Esophagus muscularis mucosa (tissue), 4 donors: Measurements from ENCODE around the gene OGDH. TPM values are rescaled to one million over a fixed set of nuclear protein-coding genes. Genes with fewer than 3 reads are reported as not detected.

ENCODE experiments used
- DNase-seq: peaks from one replicate; pipeline ENCODE4 v3.0.0-alpha.2; 2017; ENCODE audit errors: extremely low spot score
- H3K27ac ChIP-seq, 4 donors: fragments of 200-600 bp; sonication (generic); replicated peaks in 1 of 4; 1 replicate in 3 of 4; 2 replicates in 1 of 4; pipeline ENCODE4 v1.5.1; 2016 to 2019; ENCODE audit warnings: mild to moderate bottlenecking in 1 of 4
- H3K27me3 ChIP-seq, 4 donors: fragments of 200-600 bp; sonication (generic); one replicate each; pipeline versions ENCODE4 v1.5.1 to v1.6.0; 2016 to 2019
- H3K36me3 ChIP-seq, 4 donors: fragments of 200-600 bp; sonication (generic); one replicate each; pipeline ENCODE4 v1.5.1; 2016 to 2019
- H3K4me1 ChIP-seq, 4 donors: fragments of 200-600 bp; sonication (generic); one replicate each; pipeline ENCODE4 v1.5.1; 2016 to 2019
- H3K4me3 ChIP-seq, 4 donors: fragments of 200-600 bp; sonication (generic); 1 replicate in 2 of 4; 2 replicates in 2 of 4; pipeline ENCODE4 v1.5.1; 2016 to 2019; ENCODE audit warnings: mild to moderate bottlenecking in 4 of 4, moderate library complexity in 1 of 4
- H3K9me3 ChIP-seq, 4 donors: fragments of 200-600 bp; sonication (generic); 1 replicate in 3 of 4; 2 replicates in 1 of 4; pipeline ENCODE4 v1.5.1; 2016 to 2019
- EP300 ChIP-seq: sonication (generic); formaldehyde crosslinking; IDR thresholded peaks from one replicate; pipeline ENCODE4 v1.6.1; 2017; ENCODE audit warnings: antibody characterized with exemption
- POLR2A ChIP-seq: fragments of 450-650 bp; IDR thresholded peaks from one replicate; pipeline ENCODE4 v1.6.1; 2017; ENCODE audit warnings: antibody characterized with exemption, moderate library complexity, mild to moderate bottlenecking, low read depth
- POLR2AphosphoS5 ChIP-seq, 2 donors: sonication (generic); formaldehyde crosslinking; IDR thresholded peaks; one replicate each; pipeline ENCODE4 v1.6.1; 2017; ENCODE audit warnings: antibody characterized with exemption in 2 of 2
- WGBS: methylation state at CpG from one replicate; pipeline ENCODE4 v1.1.5; 2018; 5-methylcytosine and 5-hydroxymethylcytosine counted together
- intact Hi-C: fragments of 100-400 bp; cut with DNase I; formaldehyde crosslinking; loops from one replicate; pipeline ENCODE4 v1.15.1; 2023
- total RNA-seq, 4 donors: library from RNA; depleted of rRNA; stranded (reverse); fragments of >200 nt; gene quantifications; one replicate each; pipeline versions ENCODE4 v1.1.0 to v1.2.1, GENCODE V29; 2016
- TF ChIP-seq, protein P1 (sequence below), 3 experiments: fragments of 200-600 bp in 2 of 3; fragments of 450-650 bp in 1 of 3; sonication (generic) in 2 of 3; IDR thresholded peaks; one replicate each; pipeline ENCODE4 v1.5.1; 2017 to 2019; ENCODE audit warnings: antibody characterized with exemption in 3 of 3, mild to moderate bottlenecking in 2 of 3, moderate library complexity in 1 of 3

OGDH gene
- total RNA-seq, 4 donors from 2014 or later: 135 to 184 (median 145) TPM

DNA sequence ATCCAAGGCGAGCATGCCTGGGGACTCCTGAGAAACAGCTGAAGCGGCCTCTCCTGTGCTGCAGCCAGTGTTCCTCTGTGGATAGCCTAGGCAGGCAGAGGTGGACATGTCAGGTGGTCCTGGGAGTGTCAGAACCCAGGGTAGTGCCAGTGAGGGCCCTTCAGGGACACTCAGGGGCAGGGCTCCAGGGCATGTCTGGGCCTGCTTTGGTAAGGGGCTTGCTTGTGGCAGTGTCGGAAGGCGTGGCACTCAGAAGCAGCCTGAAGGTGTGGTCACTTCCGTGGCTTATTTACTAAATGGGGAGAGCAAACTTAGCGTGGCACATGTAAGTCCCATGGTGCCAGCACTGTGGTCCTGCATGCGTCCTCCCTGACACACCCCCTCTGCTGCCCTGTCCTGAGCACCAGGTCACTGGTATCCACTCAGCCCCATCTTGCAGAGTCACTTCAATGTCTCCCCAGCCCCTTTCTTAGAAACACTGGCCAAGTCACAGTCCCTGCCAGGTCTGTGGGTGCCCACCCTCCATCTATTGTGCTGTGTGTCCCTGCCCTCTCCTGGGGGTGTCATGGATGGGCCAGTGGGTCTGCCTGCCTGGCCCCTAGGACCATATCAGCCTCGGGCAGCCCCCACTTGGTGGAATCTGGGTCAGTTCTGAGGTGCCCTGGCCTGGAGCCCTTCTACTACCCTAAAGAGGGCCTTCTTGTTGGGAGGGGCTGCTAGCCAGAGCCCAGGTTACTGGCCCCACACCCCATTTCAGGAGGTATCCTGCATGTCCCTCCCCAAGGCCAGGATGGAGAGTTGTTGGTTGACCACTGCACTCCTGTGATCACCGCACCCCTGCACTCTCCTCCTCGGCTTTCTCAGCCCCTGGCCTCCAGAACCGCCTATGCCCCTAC is 148.6 kb downstream of the OGDH start:
- peaks cover 9 to 42% (median 33%) of the 10 kb centered on the region in 4 donors for H3K36me3 ChIP-seq
- DNase-seq: no peak
- no peaks in the 10 kb centered on the region for H3K27me3 ChIP-seq
- peak overlapping the region; percentile 44 to 61 (median 54) for H3K27ac ChIP-seq
- WGBS: 90% methylated on average over 8 of the region's 11 CpGs
- TF ChIP-seq POLR2AphosphoS5 (IDR thresholded peaks at IDR 0.05): no peak
- TF ChIP-seq POLR2A: no peak
- TF ChIP-seq, protein P1, sequence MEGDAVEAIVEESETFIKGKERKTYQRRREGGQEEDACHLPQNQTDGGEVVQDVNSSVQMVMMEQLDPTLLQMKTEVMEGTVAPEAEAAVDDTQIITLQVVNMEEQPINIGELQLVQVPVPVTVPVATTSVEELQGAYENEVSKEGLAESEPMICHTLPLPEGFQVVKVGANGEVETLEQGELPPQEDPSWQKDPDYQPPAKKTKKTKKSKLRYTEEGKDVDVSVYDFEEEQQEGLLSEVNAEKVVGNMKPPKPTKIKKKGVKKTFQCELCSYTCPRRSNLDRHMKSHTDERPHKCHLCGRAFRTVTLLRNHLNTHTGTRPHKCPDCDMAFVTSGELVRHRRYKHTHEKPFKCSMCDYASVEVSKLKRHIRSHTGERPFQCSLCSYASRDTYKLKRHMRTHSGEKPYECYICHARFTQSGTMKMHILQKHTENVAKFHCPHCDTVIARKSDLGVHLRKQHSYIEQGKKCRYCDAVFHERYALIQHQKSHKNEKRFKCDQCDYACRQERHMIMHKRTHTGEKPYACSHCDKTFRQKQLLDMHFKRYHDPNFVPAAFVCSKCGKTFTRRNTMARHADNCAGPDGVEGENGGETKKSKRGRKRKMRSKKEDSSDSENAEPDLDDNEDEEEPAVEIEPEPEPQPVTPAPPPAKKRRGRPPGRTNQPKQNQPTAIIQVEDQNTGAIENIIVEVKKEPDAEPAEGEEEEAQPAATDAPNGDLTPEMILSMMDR (IDR thresholded peaks at IDR 0.05): no peak
- no peak for TF ChIP-seq EP300
- H3K4me3 ChIP-seq: no peak overlapping the region
- intact Hi-C loops: no loop called here
- H3K4me1 ChIP-seq: peaks cover 57 to 68% (median 58%) of the 10 kb centered on the region in 4 donors
- H3K9me3 ChIP-seq: no peaks in the 10 kb centered on the region

DNA sequence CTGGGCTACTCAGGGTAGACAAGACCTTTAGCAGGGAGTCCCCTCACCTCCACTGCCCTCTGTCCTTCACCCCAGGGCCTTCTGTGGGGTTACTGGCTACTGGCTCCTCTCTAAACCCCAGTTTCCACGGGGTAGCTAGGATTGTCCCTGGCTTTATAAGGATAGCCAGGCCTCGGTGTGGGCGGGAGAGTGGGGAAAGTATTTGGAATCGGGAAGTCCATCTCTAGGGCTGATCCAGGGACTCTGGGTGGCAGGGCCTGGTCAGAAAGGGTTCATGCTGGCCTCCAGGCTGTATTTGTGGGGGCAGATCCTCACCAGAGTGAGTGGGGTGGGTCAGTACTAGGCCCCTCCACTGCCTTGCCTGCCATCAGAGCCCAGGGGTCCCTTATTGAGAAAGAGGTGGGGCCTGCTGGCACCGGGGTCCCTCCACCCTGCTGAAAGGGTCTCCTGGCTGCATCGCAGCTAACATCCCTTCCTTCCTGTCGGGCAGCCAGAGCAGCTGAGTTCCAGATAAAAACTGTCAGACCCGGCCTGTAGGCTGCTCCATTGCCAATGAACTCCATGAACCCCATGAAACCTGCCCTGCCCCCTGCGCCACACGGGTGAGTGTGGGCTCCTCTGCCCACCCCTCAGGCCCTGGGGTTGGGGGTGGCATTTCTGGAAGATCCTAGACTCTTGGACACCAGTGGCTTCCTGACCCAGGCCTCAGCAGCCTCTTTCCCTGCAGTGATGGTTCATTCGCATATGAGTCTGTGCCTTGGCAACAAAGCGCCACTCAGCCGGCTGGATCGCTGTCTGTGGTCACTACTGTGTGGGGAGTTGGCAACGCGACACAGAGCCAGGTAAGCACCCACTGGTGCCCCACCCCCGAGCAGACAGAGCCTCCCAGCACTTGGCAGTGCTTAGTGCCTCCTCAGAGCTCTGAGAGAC is 149.5 kb downstream of the OGDH start:
- TF ChIP-seq POLR2A (no peak), EP300 (no peak), POLR2AphosphoS5 (IDR thresholded peaks at IDR 0.05) (no peak)
- TF ChIP-seq, protein P1 (IDR thresholded peaks at IDR 0.05): no peak
- Histone ChIP-seq H3K36me3 (peaks cover 10 to 51% (median 42%) of the 10 kb centered on the region in 4 donors), H3K4me3 (peak overlapping the region in 1 of 4 donors; percentile 14), H3K9me3 (no peaks in the 10 kb centered on the region), H3K27ac (peak overlapping the region; percentile 44 to 61 (median 54)), H3K4me1 (peaks cover 47 to 59% (median 49%) of the 10 kb centered on the region in 4 donors), H3K27me3 (no peaks in the 10 kb centered on the region)
- 69% methylated on average over 12 of the region's 17 CpGs for WGBS
- DNase-seq: no peak
- intact Hi-C loops: no loop called here

DNA sequence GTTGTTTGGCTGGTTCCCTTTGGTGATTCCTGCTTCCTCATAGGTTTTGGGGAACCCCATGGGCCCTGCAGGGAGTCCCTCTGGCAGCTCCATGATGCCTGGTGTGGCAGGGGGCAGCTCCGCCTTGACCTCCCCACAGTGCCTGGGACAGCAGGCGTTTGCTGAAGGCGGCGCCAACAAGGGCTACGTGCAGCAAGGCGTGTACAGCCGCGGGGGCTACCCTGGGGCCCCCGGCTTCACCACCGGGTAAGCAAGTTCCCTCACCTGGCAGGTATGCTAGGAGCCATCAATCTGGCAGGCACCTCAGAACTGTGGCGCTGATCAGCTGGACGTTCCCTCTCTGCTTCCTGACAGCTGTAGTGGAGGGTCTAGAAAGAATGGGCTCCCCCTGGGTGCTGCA is 150.5 kb downstream of the OGDH start:
- no peak overlapping the region for H3K4me3 ChIP-seq
- H3K36me3 ChIP-seq: peaks cover 20 to 58% (median 52%) of the 10 kb centered on the region in 4 donors
- no peaks in the 10 kb centered on the region for H3K9me3 ChIP-seq
- 76% methylated on average over 10 of the region's 12 CpGs for WGBS
- H3K27me3 ChIP-seq: no peaks in the 10 kb centered on the region
- intact Hi-C loops: no loop called here
- no peak for DNase-seq
- no peak for TF ChIP-seq POLR2AphosphoS5 (IDR thresholded peaks at IDR 0.05)
- TF ChIP-seq POLR2A: no peak
- TF ChIP-seq, protein P1 (IDR thresholded peaks at IDR 0.05): no peak
- H3K27ac ChIP-seq: peak overlapping the region in 1 of 4 donors; percentile 61
- peaks cover 40 to 55% (median 45%) of the 10 kb centered on the region in 4 donors for H3K4me1 ChIP-seq

DNA sequence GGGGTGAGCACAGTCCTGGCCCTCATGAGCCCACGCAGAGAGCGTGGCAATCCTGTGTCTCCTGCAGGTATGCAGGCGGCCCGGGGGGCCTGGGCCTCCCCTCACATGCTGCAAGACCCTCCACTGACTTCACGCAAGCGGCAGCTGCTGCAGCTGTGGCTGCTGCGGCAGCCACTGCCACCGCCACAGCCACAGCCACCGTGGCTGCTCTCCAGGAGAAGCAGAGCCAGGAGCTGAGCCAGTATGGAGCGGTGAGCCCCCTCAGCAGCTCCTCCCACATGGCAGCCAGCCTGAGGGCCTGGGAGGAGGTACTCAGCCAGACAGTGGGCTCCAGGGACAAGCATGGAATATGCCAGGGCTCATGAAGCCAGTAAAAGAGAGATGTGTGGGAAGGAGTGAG is 150.9 kb downstream of the OGDH start:
- H3K9me3 ChIP-seq: no peaks in the 10 kb centered on the region
- TF ChIP-seq POLR2A (no peak), POLR2AphosphoS5 (IDR thresholded peaks at IDR 0.05) (no peak), EP300 (no peak)
- TF ChIP-seq, protein P1 (IDR thresholded peaks at IDR 0.05): no peak
- peaks cover 21 to 62% (median 56%) of the 10 kb centered on the region in 4 donors for H3K36me3 ChIP-seq
- DNase-seq: no peak
- H3K4me3 ChIP-seq: no peak overlapping the region
- WGBS: 60% methylated on average over 3 of the region's 10 CpGs
- no peak overlapping the region for H3K27ac ChIP-seq
- no peaks in the 10 kb centered on the region for H3K27me3 ChIP-seq
- peaks cover 40 to 55% (median 47%) of the 10 kb centered on the region in 4 donors for H3K4me1 ChIP-seq
- intact Hi-C loops: no loop called here
